GM23248 (cell line): ENCODE measurements around the gene MAF. TPM values are rescaled to one million over a fixed set of nuclear protein-coding genes. Genes with fewer than 3 reads are reported as not detected.

ENCODE experiments used
- DNase-seq: peaks from one replicate; pipeline ENCODE4 v3.0.0-alpha.2; 2015
- H2AFZ ChIP-seq: fragments of 200-600 bp; sonication (generic); 2 replicates; pipeline ENCODE4 v1.6.1; 2016; ENCODE audit warnings: antibody characterized with exemption
- H3F3A ChIP-seq: fragments of 200-600 bp; sonication (generic); 2 replicates; pipeline ENCODE4 v1.6.1; 2016; ENCODE audit warnings: mild to moderate bottlenecking, antibody characterized with exemption, mixed run types; ENCODE audit not compliant: insufficient read depth
- H3K27ac ChIP-seq: fragments of 200-600 bp; sonication (generic); 2 replicates; pipeline ENCODE4 v1.5.1; 2016; ENCODE audit warnings: mild to moderate bottlenecking
- H3K27me3 ChIP-seq: fragments of 200-600 bp; sonication (generic); replicated peaks from 2 replicates; pipeline ENCODE4 v1.6.1; 2016; ENCODE audit warnings: mild to moderate bottlenecking; ENCODE audit not compliant: insufficient read depth
- H3K36me3 ChIP-seq: fragments of 200-600 bp; sonication (generic); 2 replicates; pipeline ENCODE4 v1.6.1; 2016; ENCODE audit warnings: low read depth, mild to moderate bottlenecking
- H3K4me1 ChIP-seq: fragments of 200-600 bp; sonication (generic); 2 replicates; pipeline ENCODE4 v1.6.1; 2016; ENCODE audit warnings: mild to moderate bottlenecking; ENCODE audit not compliant: insufficient read depth
- H3K4me2 ChIP-seq: fragments of 200-600 bp; sonication (generic); one replicate; pipeline ENCODE4 v1.6.1; 2016; ENCODE audit warnings: mild to moderate bottlenecking; ENCODE audit not compliant: unreplicated experiment
- H3K4me3 ChIP-seq: fragments of 200-600 bp; sonication (generic); 2 replicates; pipeline ENCODE4 v1.5.1; 2016; ENCODE audit warnings: mild to moderate bottlenecking
- H3K79me2 ChIP-seq: fragments of 200-600 bp; sonication (generic); 2 replicates; pipeline ENCODE4 v1.6.1; 2016; ENCODE audit warnings: mild to moderate bottlenecking; ENCODE audit not compliant: insufficient read depth
- H3K9ac ChIP-seq: fragments of 200-600 bp; sonication (generic); 2 replicates; pipeline ENCODE4 v1.6.1; 2016; ENCODE audit warnings: mild to moderate bottlenecking
- H3K9me2 ChIP-seq: fragments of 200-600 bp; sonication (generic); 2 replicates; pipeline ENCODE4 v1.6.1; 2016; ENCODE audit warnings: mixed run types, mild to moderate bottlenecking, moderate library complexity; ENCODE audit not compliant: insufficient read depth
- H3K9me3 ChIP-seq: fragments of 200-600 bp; sonication (generic); one replicate; pipeline ENCODE4 v1.6.1; 2017; ENCODE audit warnings: low read depth
- H4K20me1 ChIP-seq: fragments of 200-600 bp; sonication (generic); 2 replicates; pipeline ENCODE4 v1.6.0; 2016; ENCODE audit not compliant: insufficient read depth
- EZH2 ChIP-seq: fragments of 200-600 bp; sonication (generic); IDR thresholded peaks from 2 replicates; pipeline ENCODE4 v1.6.1; 2018; ENCODE audit warnings: antibody characterized with exemption, mild to moderate bottlenecking; ENCODE audit not compliant: insufficient read depth, poor library complexity, severe bottlenecking
- EZH2phosphoT487 ChIP-seq: fragments of 200-600 bp; sonication (generic); IDR thresholded peaks from 2 replicates; pipeline ENCODE4 v1.6.1; 2018; ENCODE audit warnings: antibody characterized with exemption, moderate library complexity, mild to moderate bottlenecking, low read depth; ENCODE audit not compliant: insufficient read depth
- WGBS, 2 experiments: methylation state at CpG; one replicate each; pipeline ENCODE4 v1.1.6; 2015 to 2017; ENCODE audit warnings: low lambda C conversion rate in 2 of 2, low coverage in 1 of 2; ENCODE audit errors: missing lambda C conversion rate in 2 of 2; 5-methylcytosine and 5-hydroxymethylcytosine counted together
- in situ Hi-C: fragments of 300-500 bp; cut with MboI; formaldehyde crosslinking; loops from 2 replicates; pipeline ENCODE4 v1.15.0; 2020
- polyA plus RNA-seq: library from polyadenylated mRNA; unstranded; fragments of >200 nt; fragmentation: Nextera tagmentation; extraction: Ambion mirVana; gene quantifications from 2 replicates; pipeline ENCODE4 v1.2.1, GENCODE V29; 2016
- total RNA-seq: library from RNA; depleted of rRNA; stranded (reverse); fragments of >200 nt; shearing (Covaris generic); gene quantifications from 2 replicates; pipeline ENCODE4 v1.2.3, GENCODE V29; 2014

The MAF gene
- total and polyA plus RNA-seq, 2 experiments from 2014 or later = 0.22 TPM; not detected in 1

DNA sequence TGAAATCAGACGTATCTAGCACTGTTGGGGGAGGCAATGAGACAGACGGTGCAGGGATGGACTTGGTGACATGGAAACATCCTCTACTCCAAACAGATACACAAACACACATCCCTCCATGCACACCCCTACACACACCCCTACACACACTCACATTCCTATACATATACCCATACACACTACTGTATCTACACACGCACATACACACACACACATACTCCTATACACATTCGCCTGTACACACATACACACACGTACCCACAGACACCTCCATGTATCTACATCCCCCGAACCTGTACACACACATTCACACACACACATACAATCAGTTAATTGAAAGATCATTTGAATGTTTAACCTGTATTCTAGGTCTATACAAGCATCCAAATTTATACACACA is 53.5 kb downstream of the MAF start:
- no peak overlapping the region for H3K4me2 ChIP-seq
- H3K27me3 ChIP-seq = no peaks in the 10 kb centered on the region
- no peaks in the 10 kb centered on the region for H3K36me3 ChIP-seq
- no peaks in the 10 kb centered on the region for H3K9me3 ChIP-seq
- TF ChIP-seq EZH2phosphoT487 = no peak
- no peak for TF ChIP-seq EZH2
- H3K9me2 ChIP-seq = no peaks in the 10 kb centered on the region
- in situ Hi-C loops = no loop called here
- H3K4me1 ChIP-seq = no peaks in the 10 kb centered on the region
- no peaks in the 10 kb centered on the region for H3K79me2 ChIP-seq
- no peak overlapping the region for H3K9ac ChIP-seq
- no peak overlapping the region for H3K27ac ChIP-seq
- H3F3A ChIP-seq = no peaks in the 10 kb centered on the region
- no peaks in the 10 kb centered on the region for H4K20me1 ChIP-seq
- no peak overlapping the region for H2AFZ ChIP-seq
- 44 to 50% methylated on average over 6 of the region's 6 CpGs for WGBS, 2 experiments
- H3K4me3 ChIP-seq = no peak overlapping the region
- no peak for DNase-seq
